ENCODE data around the gene DDX1.

DNA sequence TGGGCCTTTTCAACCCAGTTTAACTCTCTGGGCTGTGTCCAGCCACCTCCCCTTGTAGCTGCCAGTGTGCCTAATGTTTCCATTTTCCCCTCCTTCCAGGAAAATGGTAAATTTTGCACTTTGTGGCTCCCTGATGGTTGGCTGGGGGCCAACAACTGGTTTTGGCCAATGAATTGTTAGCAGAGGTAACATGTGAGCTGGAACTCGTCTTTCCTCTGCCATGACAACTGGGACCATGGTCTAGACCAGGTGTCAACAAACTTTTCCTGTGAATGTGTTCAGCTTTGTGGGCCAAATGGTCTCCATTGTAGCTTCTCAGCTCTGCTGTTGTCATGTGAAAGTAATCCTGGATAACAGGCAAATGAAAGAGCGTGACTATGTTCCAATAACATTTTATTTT lies 87.2 kb downstream of the DDX1 start:
- TF ChIP-seq TCF7L2 (IDR thresholded peaks at IDR 0.05; ENCODE audit: borderline replicate concordance, low read depth, low read length) (no peak), ZNF311 (tag by site-specific recombination; IDR thresholded peaks at IDR 0.05; ENCODE audit: borderline replicate concordance) (no peak), ZBTB21 (tag by site-specific recombination; IDR thresholded peaks at IDR 0.05) (no peak)
- TF ChIP-seq, protein P1, sequence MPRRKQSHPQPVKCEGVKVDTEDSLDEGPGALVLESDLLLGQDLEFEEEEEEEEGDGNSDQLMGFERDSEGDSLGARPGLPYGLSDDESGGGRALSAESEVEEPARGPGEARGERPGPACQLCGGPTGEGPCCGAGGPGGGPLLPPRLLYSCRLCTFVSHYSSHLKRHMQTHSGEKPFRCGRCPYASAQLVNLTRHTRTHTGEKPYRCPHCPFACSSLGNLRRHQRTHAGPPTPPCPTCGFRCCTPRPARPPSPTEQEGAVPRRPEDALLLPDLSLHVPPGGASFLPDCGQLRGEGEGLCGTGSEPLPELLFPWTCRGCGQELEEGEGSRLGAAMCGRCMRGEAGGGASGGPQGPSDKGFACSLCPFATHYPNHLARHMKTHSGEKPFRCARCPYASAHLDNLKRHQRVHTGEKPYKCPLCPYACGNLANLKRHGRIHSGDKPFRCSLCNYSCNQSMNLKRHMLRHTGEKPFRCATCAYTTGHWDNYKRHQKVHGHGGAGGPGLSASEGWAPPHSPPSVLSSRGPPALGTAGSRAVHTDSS (tag by site-specific recombination; IDR thresholded peaks at IDR 0.05): no peak
- TF ChIP-seq, protein P2, sequence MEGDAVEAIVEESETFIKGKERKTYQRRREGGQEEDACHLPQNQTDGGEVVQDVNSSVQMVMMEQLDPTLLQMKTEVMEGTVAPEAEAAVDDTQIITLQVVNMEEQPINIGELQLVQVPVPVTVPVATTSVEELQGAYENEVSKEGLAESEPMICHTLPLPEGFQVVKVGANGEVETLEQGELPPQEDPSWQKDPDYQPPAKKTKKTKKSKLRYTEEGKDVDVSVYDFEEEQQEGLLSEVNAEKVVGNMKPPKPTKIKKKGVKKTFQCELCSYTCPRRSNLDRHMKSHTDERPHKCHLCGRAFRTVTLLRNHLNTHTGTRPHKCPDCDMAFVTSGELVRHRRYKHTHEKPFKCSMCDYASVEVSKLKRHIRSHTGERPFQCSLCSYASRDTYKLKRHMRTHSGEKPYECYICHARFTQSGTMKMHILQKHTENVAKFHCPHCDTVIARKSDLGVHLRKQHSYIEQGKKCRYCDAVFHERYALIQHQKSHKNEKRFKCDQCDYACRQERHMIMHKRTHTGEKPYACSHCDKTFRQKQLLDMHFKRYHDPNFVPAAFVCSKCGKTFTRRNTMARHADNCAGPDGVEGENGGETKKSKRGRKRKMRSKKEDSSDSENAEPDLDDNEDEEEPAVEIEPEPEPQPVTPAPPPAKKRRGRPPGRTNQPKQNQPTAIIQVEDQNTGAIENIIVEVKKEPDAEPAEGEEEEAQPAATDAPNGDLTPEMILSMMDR (tag by site-specific recombination; IDR thresholded peaks at IDR 0.05): no peak
